GM12878 (cell line): ENCODE results near the gene CELSR2.

Source experiments
- CBFB ChIP-seq: IDR thresholded peaks from 2 replicates; pipeline ENCODE4 v1.6.1; 2016; ENCODE audit warnings: antibody characterized with exemption, low read depth
- DPF2 ChIP-seq: fragments of 450-650 bp; IDR thresholded peaks from 2 replicates; pipeline ENCODE4 v1.6.1; 2017; ENCODE audit warnings: mild to moderate bottlenecking
- EP300 ChIP-seq, 2 experiments: fragments of 150-350 bp in 1 of 2; IDR thresholded peaks; 2 replicates each; pipeline ENCODE4 v1.6.1; 2011 to 2012; ENCODE audit warnings: low read depth in 2 of 2, low read length in 2 of 2, borderline replicate concordance in 1 of 2, improper control_type of control experiment in 1 of 2, inconsistent platforms in 1 of 2; ENCODE audit not compliant: control insufficient read depth in 1 of 2
- ETV6 ChIP-seq, 2 experiments: fragments of 450-650 bp in 1 of 2; IDR thresholded peaks in 1 of 2; conservative IDR thresholded peaks in 1 of 2; 2 replicates each; pipeline ENCODE4 v1.6.1; 2014; ENCODE audit warnings: antibody characterized with exemption in 1 of 2, borderline replicate concordance in 1 of 2, low read depth in 1 of 2, mild to moderate bottlenecking in 1 of 2, moderate library complexity in 1 of 2
- MTA3 ChIP-seq: IDR thresholded peaks from 2 replicates; pipeline ENCODE4 v1.6.1; 2012; ENCODE audit warnings: low read length, inconsistent platforms, borderline replicate concordance
- POLR2A ChIP-seq: IDR thresholded peaks from 2 replicates; pipeline ENCODE4 v1.6.1; 2011; ENCODE audit warnings: low read depth, mild to moderate bottlenecking, low read length
- TF ChIP-seq, protein P1 (sequence below), 3 experiments: IDR thresholded peaks in 2 of 3; conservative IDR thresholded peaks in 1 of 3; 2 replicates each; pipeline ENCODE4 v1.5.1; 2011; ENCODE audit warnings: low read depth in 3 of 3, low read length in 3 of 3, mild to moderate bottlenecking in 3 of 3, control low read depth in 2 of 3, moderate library complexity in 2 of 3, inconsistent platforms in 1 of 3, mixed read lengths in 1 of 3; ENCODE audit not compliant: control insufficient read depth in 2 of 3, insufficient read depth in 1 of 3; ENCODE audit errors: extremely low read depth in 1 of 3

GRCh38 chr1:109307274-109308021, 58.1 kb downstream of the CELSR2 start:
- TF ChIP-seq ETV6 (conservative IDR thresholded peaks at IDR 0.05 in 1 of 2, IDR thresholded peaks at IDR 0.05 in 1 of 2; ENCODE audit: borderline replicate concordance in 1 of 2, low read depth in 1 of 2) (no peak), MTA3 (no peak), DPF2 (no peak), POLR2A (no peak), CBFB (no peak), EP300 (IDR thresholded peaks at IDR 0.05; ENCODE audit: borderline replicate concordance in 1 of 2, control insufficient read depth in 1 of 2, low read depth in 2 of 2, low read length in 2 of 2) (no peak)
- TF ChIP-seq, protein P1, sequence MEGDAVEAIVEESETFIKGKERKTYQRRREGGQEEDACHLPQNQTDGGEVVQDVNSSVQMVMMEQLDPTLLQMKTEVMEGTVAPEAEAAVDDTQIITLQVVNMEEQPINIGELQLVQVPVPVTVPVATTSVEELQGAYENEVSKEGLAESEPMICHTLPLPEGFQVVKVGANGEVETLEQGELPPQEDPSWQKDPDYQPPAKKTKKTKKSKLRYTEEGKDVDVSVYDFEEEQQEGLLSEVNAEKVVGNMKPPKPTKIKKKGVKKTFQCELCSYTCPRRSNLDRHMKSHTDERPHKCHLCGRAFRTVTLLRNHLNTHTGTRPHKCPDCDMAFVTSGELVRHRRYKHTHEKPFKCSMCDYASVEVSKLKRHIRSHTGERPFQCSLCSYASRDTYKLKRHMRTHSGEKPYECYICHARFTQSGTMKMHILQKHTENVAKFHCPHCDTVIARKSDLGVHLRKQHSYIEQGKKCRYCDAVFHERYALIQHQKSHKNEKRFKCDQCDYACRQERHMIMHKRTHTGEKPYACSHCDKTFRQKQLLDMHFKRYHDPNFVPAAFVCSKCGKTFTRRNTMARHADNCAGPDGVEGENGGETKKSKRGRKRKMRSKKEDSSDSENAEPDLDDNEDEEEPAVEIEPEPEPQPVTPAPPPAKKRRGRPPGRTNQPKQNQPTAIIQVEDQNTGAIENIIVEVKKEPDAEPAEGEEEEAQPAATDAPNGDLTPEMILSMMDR (IDR thresholded peaks at IDR 0.05 in 2 of 3, conservative IDR thresholded peaks at IDR 0.05 in 1 of 3; ENCODE audit: control insufficient read depth in 2 of 3, extremely low read depth in 1 of 3, insufficient read depth in 1 of 3, low read depth in 3 of 3, low read length in 3 of 3) = no peak
